CD14-positive monocyte (primary cell): ENCODE results near the gene KRT6B. TPM values are rescaled to one million over a fixed set of nuclear protein-coding genes. Genes with fewer than 3 reads are reported as not detected.
A peak's percentile ranks its signal among the peaks of the same experiment; 100 is the strongest.

Source experiments
- DNase-seq, 3 donors: peaks; one replicate each; pipeline ENCODE4 v3.0.0-alpha.2; 2011 to 2022
- H2AFZ ChIP-seq: 2 replicates; pipeline ENCODE4 v1.6.0; 2012; ENCODE audit warnings: mild to moderate bottlenecking, low read depth, low read length, inconsistent platforms; ENCODE audit not compliant: insufficient read depth, poor library complexity, severe bottlenecking
- H3K27ac ChIP-seq, 2 donors: 1 replicate in 1 of 2; 2 replicates in 1 of 2; pipeline ENCODE4 v1.5.1; 2012 to 2013; ENCODE audit warnings: low read length in 2 of 2, control low read depth in 1 of 2, inconsistent platforms in 1 of 2, low read depth in 1 of 2, mild to moderate bottlenecking in 1 of 2
- H3K27me3 ChIP-seq, 2 donors: one replicate each; pipeline versions ENCODE4 v1.6.0 to v1.6.1; 2011 to 2013; ENCODE audit warnings: low read length in 2 of 2; ENCODE audit not compliant: control insufficient read depth in 2 of 2, insufficient read depth in 2 of 2
- H3K36me3 ChIP-seq, 2 donors: replicated peaks in 1 of 2; 1 replicate in 1 of 2; 2 replicates in 1 of 2; pipeline versions ENCODE4 v1.5.1 to v1.6.1; 2012 to 2013; ENCODE audit warnings: low read length in 2 of 2, control low read depth in 1 of 2, inconsistent platforms in 1 of 2, mild to moderate bottlenecking in 1 of 2; ENCODE audit not compliant: insufficient read depth in 2 of 2, control insufficient read depth in 1 of 2
- H3K4me1 ChIP-seq, 2 donors: 1 replicate in 1 of 2; 2 replicates in 1 of 2; pipeline versions ENCODE4 v1.5.1 to v1.6.1; 2012 to 2013; ENCODE audit warnings: low read length in 2 of 2, control low read depth in 1 of 2, inconsistent platforms in 1 of 2, mild to moderate bottlenecking in 1 of 2, moderate library complexity in 1 of 2; ENCODE audit not compliant: insufficient read depth in 2 of 2, control insufficient read depth in 1 of 2
- H3K4me2 ChIP-seq: replicated peaks from 2 replicates; pipeline ENCODE3; 2012; ENCODE audit warnings: low read length, moderate library complexity, mild to moderate bottlenecking; ENCODE audit not compliant: poor library complexity, severe bottlenecking; ENCODE audit errors: extremely low read depth
- H3K4me3 ChIP-seq, 3 experiments: fragments of 200-600 bp in 1 of 3; sonication (generic) in 1 of 3; replicated peaks in 1 of 3; 1 replicate in 2 of 3; 2 replicates in 1 of 3; pipeline ENCODE4 v1.5.1; 2011 to 2013; ENCODE audit warnings: low read length in 3 of 3, mild to moderate bottlenecking in 3 of 3, control low read depth in 2 of 3, low read depth in 2 of 3, inconsistent platforms in 1 of 3, moderate library complexity in 1 of 3
- H3K79me2 ChIP-seq: 2 replicates; pipeline ENCODE4 v1.6.0; 2012; ENCODE audit warnings: mild to moderate bottlenecking, control low read depth, inconsistent platforms, low read length, moderate library complexity; ENCODE audit not compliant: insufficient read depth
- H3K9ac ChIP-seq: 2 replicates; pipeline ENCODE4 v1.6.0; 2017; ENCODE audit warnings: low read length, mild to moderate bottlenecking; ENCODE audit not compliant: insufficient read depth, poor library complexity, severe bottlenecking
- H3K9me3 ChIP-seq, 2 donors: replicated peaks in 1 of 2; 1 replicate in 1 of 2; 2 replicates in 1 of 2; pipeline versions ENCODE4 v1.5.1 to v1.6.1; 2012 to 2013; ENCODE audit warnings: low read length in 2 of 2, control low read depth in 1 of 2; ENCODE audit not compliant: control insufficient read depth in 1 of 2, insufficient read depth in 1 of 2
- H4K20me1 ChIP-seq: 2 replicates; pipeline ENCODE4 v1.6.0; 2012; ENCODE audit warnings: mild to moderate bottlenecking, low read length, control low read depth, moderate library complexity; ENCODE audit not compliant: insufficient read depth
- H3K27ac Mint-ChIP-seq, 7 donors: one replicate each; pipeline ENCODE4 v1.8.0; 2020; ENCODE audit warnings: mild to moderate bottlenecking in 7 of 7, mixed read lengths in 7 of 7, moderate library complexity in 6 of 7, inconsistent platforms in 2 of 7
- H3K27me3 Mint-ChIP-seq, 3 donors: one replicate each; pipeline ENCODE4 v1.8.0; 2021 to 2022; ENCODE audit warnings: low read depth in 3 of 3, mild to moderate bottlenecking in 3 of 3, mixed read lengths in 3 of 3, moderate library complexity in 3 of 3, inconsistent platforms in 1 of 3
- H3K36me3 Mint-ChIP-seq, 2 donors: one replicate each; pipeline ENCODE4 v1.8.0; 2020; ENCODE audit warnings: mixed read lengths in 2 of 2, inconsistent platforms in 1 of 2, mild to moderate bottlenecking in 1 of 2
- H3K4me1 Mint-ChIP-seq: one replicate; pipeline ENCODE4 v1.8.0; 2020; ENCODE audit warnings: mild to moderate bottlenecking, mixed read lengths
- H3K4me3 Mint-ChIP-seq, 2 donors: one replicate each; pipeline ENCODE4 v1.8.0; 2020; ENCODE audit warnings: mild to moderate bottlenecking in 2 of 2, mixed read lengths in 2 of 2, moderate library complexity in 1 of 2
- H3K9me3 Mint-ChIP-seq, 7 donors: one replicate each; pipeline ENCODE4 v1.8.0; 2020 to 2022; ENCODE audit warnings: mixed read lengths in 7 of 7, mild to moderate bottlenecking in 6 of 7, moderate library complexity in 6 of 7, inconsistent platforms in 2 of 7
- CTCF ChIP-seq: fragments of 200-600 bp; IDR thresholded peaks from one replicate; pipeline ENCODE4 v1.8.0; 2022; ENCODE audit warnings: antibody characterized with exemption, mild to moderate bottlenecking
- WGBS: methylation state at CpG from one replicate; pipeline ENCODE4 v1.1.5; 2013; ENCODE audit warnings: missing lambda C conversion rate; ENCODE audit not compliant: insufficient coverage; 5-methylcytosine and 5-hydroxymethylcytosine counted together
- intact Hi-C, 2 donors: fragments of 100-400 bp; cut with micrococcal nuclease; formaldehyde crosslinking; loops; one replicate each; pipeline versions ENCODE4 v1.15.0 to v1.15.1; 2023
- polyA plus RNA-seq, 3 donors: library from polyadenylated mRNA; depleted of rRNA in 1 of 3; unstranded in 2 of 3; stranded (reverse) in 1 of 3; fragments of 300-500 nt in 2 of 3; fragments of >200 nt in 1 of 3; fragmentation: Illumina TruSeq in 2 of 3; gene quantifications; 1 replicate in 2 of 3; 2 replicates in 1 of 3; pipeline ENCODE4 v1.2.3, GENCODE V29; 2012 to 2021

KRT6B gene
- polyA plus RNA-seq, 3 donors = not detected

GRCh38 chr12:52496054-52496453 lies 44.1 kb upstream of the KRT6B start:
- peaks cover 20% of the 10 kb centered on the region for H3K4me1 Mint-ChIP-seq
- H3K9me3 Mint-ChIP-seq = peaks cover 0 to 5% (median 0%) of the 10 kb centered on the region in 7 donors
- no peaks in the 10 kb centered on the region for H4K20me1 ChIP-seq
- H3K4me3 ChIP-seq = no peak overlapping the region
- peaks cover 5 to 16% (median 13%) of the 10 kb centered on the region in 3 donors for H3K27me3 Mint-ChIP-seq
- H3K36me3 Mint-ChIP-seq = no peaks in the 10 kb centered on the region
- WGBS = no CpG with 5 or more reads among the region's 2 CpGs
- no peak for TF ChIP-seq CTCF
- H3K4me1 ChIP-seq = peaks cover 9 to 18% of the 10 kb centered on the region in 2 donors
- no peak overlapping the region for H2AFZ ChIP-seq
- H3K27ac Mint-ChIP-seq = no peak overlapping the region
- H3K36me3 ChIP-seq = no peaks in the 10 kb centered on the region
- H3K27ac ChIP-seq = no peak overlapping the region
- no peak overlapping the region for H3K9ac ChIP-seq
- no peaks in the 10 kb centered on the region for H3K27me3 ChIP-seq
- no peaks in the 10 kb centered on the region for H3K79me2 ChIP-seq
- no peak overlapping the region for H3K4me2 ChIP-seq
- H3K4me3 Mint-ChIP-seq = no peak overlapping the region
- DNase-seq = no peak
- H3K9me3 ChIP-seq = no peaks in the 10 kb centered on the region
- intact Hi-C loops = no loop called here

GRCh38 chr12:52495389-52495788 lies 43.4 kb upstream of the KRT6B start:
- H3K27ac ChIP-seq = no peak overlapping the region

More at GRCh38 chr12:52495389-52495788, 43.4 kb upstream of the KRT6B start:
- Mint-ChIP-seq H3K4me1 (peaks cover 20% of the 10 kb centered on the region), H3K9me3 (peaks cover 0 to 1% (median 0%) of the 10 kb centered on the region in 7 donors), H3K27ac (no peak overlapping the region), H3K36me3 (no peaks in the 10 kb centered on the region), H3K27me3 (peaks cover 8 to 18% (median 15%) of the 10 kb centered on the region in 3 donors), H3K4me3 (peak overlapping the region in 1 of 2 donors; percentile 19)
- no peaks in the 10 kb centered on the region for H3K27me3 ChIP-seq
- H4K20me1 ChIP-seq = no peaks in the 10 kb centered on the region
- H3K36me3 ChIP-seq = no peaks in the 10 kb centered on the region
- DNase-seq = no peak
- peak overlapping the region; percentile 41 for H2AFZ ChIP-seq
- H3K4me3 ChIP-seq = no peak overlapping the region
- intact Hi-C loops = no loop called here
- H3K9ac ChIP-seq = peak overlapping the region; percentile 21
- no peaks in the 10 kb centered on the region for H3K79me2 ChIP-seq
- 33% methylated on average over 3 of the region's 3 CpGs for WGBS
- peak overlapping the region; percentile 5 for H3K4me2 ChIP-seq
- peaks cover 9 to 18% of the 10 kb centered on the region in 2 donors for H3K4me1 ChIP-seq
- no peaks in the 10 kb centered on the region for H3K9me3 ChIP-seq
- TF ChIP-seq CTCF = no peak
